Ishikawa (cell line): ENCODE data around the gene GSTO2.

Experiments
- CEBPB ChIP-seq: IDR thresholded peaks from 2 replicates; pipeline ENCODE4 v1.6.1; 2012
- CREB1 ChIP-seq: IDR thresholded peaks from 2 replicates; pipeline ENCODE4 v1.6.1; 2012; ENCODE audit warnings: low read depth
- EGR1 ChIP-seq: IDR thresholded peaks from 2 replicates; pipeline ENCODE4 v1.6.1; 2012
- EP300 ChIP-seq: IDR thresholded peaks from 2 replicates; pipeline ENCODE4 v1.6.1; 2012; ENCODE audit warnings: borderline replicate concordance
- FOXM1 ChIP-seq: IDR thresholded peaks from 2 replicates; pipeline ENCODE4 v1.6.1; 2012; ENCODE audit warnings: low read depth, borderline replicate concordance
- NFIC ChIP-seq: IDR thresholded peaks from 2 replicates; pipeline ENCODE4 v1.6.1; 2012
- RAD21 ChIP-seq: IDR thresholded peaks from 2 replicates; pipeline ENCODE4 v1.6.1; 2012; ENCODE audit warnings: low read depth
- TAF1 ChIP-seq: IDR thresholded peaks from 2 replicates; pipeline ENCODE4 v1.6.1; 2012; ENCODE audit warnings: low read depth, mild to moderate bottlenecking
- TCF12 ChIP-seq: IDR thresholded peaks from 2 replicates; pipeline ENCODE4 v1.6.1; 2012; ENCODE audit warnings: low read depth
- TEAD4 ChIP-seq: IDR thresholded peaks from 2 replicates; pipeline ENCODE4 v1.6.1; 2012
- USF1 ChIP-seq: IDR thresholded peaks from 2 replicates; pipeline ENCODE4 v1.6.1; 2012
- YY1 ChIP-seq: IDR thresholded peaks from 2 replicates; pipeline ENCODE4 v1.6.1; 2012; ENCODE audit warnings: low read depth
- ZBTB7A ChIP-seq: IDR thresholded peaks from 2 replicates; pipeline ENCODE4 v1.6.1; 2012; ENCODE audit warnings: low read depth
- TF ChIP-seq, protein P1 (sequence below): IDR thresholded peaks from 2 replicates; pipeline ENCODE4 v1.6.1; 2012
- TF ChIP-seq, protein P2 (sequence below): IDR thresholded peaks from 2 replicates; pipeline ENCODE4 v1.6.1; 2012; ENCODE audit warnings: low read depth, mild to moderate bottlenecking

GSTO2 gene

DNA sequence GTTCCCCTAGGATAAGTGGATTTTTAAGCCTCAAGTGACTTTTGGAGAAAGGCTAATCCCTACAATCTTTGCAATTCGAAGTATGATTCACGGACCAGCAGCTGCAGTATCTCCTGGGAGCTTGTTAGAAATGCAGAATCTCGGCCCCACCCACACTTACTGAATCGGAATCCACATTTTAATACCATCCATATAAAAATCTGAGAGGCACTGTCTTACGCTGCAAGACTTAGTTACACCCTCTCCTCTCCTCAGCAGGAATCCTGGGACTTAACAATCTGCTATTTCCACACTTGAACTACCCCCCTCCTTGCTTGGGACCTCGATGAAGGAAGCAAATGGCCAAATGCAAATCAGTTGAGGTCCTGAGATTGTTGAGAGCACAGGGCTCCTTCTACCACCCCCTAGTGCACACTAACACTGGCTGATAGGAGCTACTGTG, 48.3 kb downstream of the GSTO2 start:
- TF ChIP-seq TAF1 (no peak), CREB1 (no peak), EP300 (no peak), FOXM1 (no peak), CEBPB (no peak)

GRCh38 chr10:104317726-104318299, 48.8 kb downstream of the GSTO2 start:
- no peak for TF ChIP-seq TAF1
- TF ChIP-seq CREB1 = no peak
- no peak for TF ChIP-seq TCF12
- TF ChIP-seq RAD21 = no peak
- no peak for TF ChIP-seq FOXM1
- no peak for TF ChIP-seq NFIC
- no peak for TF ChIP-seq YY1
- no peak for TF ChIP-seq CEBPB
- TF ChIP-seq, protein P1, sequence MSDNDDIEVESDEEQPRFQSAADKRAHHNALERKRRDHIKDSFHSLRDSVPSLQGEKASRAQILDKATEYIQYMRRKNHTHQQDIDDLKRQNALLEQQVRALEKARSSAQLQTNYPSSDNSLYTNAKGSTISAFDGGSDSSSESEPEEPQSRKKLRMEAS = no peak
- TF ChIP-seq EP300 = no peak
- no peak for TF ChIP-seq EGR1

DNA sequence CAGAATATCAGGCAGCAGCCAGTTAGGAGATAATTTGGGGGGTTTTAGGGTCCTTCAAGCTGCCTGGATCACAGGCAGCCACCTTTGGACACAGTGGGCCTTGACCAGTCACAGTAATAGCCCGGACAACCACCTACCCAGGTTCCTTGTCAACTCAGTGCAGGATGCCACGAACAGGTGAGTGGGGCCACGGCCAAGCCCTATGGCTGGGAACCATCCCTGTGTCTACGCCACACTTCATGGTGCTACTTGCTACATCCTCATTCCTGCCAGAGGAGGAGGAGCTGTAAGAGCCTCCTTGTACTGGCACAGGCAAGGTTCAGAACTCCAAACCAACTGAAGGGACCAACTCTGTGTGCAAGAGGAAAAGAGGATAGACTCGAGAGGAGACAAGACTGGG, 49.3 kb downstream of the GSTO2 start:
- TF ChIP-seq RAD21 (no peak), TCF12 (no peak), FOXM1 (no peak), YY1 (no peak), TAF1 (no peak), TEAD4 (no peak), EGR1 (no peak), USF1 (no peak), ZBTB7A (no peak), EP300 (no peak), CEBPB (no peak), NFIC (no peak), CREB1 (no peak)
- TF ChIP-seq, protein P2, sequence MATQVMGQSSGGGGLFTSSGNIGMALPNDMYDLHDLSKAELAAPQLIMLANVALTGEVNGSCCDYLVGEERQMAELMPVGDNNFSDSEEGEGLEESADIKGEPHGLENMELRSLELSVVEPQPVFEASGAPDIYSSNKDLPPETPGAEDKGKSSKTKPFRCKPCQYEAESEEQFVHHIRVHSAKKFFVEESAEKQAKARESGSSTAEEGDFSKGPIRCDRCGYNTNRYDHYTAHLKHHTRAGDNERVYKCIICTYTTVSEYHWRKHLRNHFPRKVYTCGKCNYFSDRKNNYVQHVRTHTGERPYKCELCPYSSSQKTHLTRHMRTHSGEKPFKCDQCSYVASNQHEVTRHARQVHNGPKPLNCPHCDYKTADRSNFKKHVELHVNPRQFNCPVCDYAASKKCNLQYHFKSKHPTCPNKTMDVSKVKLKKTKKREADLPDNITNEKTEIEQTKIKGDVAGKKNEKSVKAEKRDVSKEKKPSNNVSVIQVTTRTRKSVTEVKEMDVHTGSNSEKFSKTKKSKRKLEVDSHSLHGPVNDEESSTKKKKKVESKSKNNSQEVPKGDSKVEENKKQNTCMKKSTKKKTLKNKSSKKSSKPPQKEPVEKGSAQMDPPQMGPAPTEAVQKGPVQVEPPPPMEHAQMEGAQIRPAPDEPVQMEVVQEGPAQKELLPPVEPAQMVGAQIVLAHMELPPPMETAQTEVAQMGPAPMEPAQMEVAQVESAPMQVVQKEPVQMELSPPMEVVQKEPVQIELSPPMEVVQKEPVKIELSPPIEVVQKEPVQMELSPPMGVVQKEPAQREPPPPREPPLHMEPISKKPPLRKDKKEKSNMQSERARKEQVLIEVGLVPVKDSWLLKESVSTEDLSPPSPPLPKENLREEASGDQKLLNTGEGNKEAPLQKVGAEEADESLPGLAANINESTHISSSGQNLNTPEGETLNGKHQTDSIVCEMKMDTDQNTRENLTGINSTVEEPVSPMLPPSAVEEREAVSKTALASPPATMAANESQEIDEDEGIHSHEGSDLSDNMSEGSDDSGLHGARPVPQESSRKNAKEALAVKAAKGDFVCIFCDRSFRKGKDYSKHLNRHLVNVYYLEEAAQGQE = no peak
- TF ChIP-seq, protein P1 = no peak

DNA sequence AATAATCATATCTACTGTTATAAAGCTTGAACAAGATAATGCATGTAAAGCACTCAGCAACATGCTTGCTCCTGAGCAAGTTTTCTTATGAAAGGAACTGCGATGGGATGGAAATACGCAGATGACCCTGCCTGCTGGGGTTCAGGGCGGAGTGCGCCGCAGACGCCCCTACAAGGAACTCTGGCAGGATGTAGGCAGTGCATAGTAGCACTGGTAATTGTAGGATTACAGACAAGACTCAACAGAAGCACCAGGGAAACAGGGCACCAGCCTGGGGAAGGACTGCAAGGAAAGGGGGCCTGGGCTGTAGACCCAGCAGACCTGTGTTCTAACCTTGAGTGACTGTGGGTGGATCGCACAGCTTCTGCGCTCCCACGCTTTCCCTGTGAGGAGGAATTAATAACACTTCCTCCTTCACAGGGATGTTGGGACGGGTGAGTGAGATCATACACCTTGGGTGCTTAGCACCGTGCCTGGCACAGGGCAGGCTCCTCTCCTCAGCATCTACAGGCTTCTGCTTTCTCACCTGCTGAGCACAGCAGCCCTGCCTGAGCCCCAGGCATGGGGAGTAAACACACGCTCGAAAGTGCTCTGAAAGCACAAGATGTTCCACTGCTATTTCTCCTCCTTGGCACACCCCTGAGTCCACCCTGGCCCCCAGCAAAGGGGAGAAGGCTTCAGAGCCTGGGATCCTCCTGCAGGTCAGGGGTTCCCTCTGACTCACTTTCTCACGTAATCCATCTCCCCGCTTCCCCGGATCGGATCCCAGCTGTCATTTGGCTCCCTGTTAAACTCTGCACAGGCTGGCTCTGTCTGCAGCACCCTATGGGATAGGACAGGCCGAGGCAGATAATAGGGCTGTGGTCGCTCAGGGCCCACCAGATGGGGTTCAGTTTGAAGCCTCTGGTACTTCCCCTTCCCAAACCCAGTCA, 50.1 kb downstream of the GSTO2 start:
- no peak for TF ChIP-seq YY1
- no peak for TF ChIP-seq RAD21
- TF ChIP-seq TCF12 = no peak
- TF ChIP-seq USF1 = no peak
- no peak for TF ChIP-seq EP300

DNA sequence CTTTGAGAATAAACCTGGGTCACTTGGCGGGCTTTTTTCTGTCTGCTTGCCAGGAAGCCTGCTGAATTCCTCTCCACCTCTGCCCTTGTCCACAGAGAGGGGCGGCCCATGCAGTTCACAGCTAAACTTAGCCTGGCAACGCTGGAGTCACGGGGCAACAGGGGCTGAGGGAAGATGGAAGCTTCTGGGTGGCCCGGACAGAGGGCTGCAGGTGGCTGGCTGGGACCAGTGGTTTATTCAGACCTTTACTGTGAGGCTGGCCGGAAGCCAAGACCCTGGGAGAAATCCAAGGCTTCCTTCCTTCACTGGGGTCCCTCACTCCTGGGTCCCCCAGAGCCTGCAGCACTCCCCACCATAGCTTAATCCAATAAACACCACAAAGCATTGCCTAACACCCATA, 52.2 kb downstream of the GSTO2 start:
- TF ChIP-seq TCF12 (no peak), USF1 (no peak), YY1 (no peak), TAF1 (no peak), RAD21 (no peak)
- TF ChIP-seq, protein P1 = no peak

DNA sequence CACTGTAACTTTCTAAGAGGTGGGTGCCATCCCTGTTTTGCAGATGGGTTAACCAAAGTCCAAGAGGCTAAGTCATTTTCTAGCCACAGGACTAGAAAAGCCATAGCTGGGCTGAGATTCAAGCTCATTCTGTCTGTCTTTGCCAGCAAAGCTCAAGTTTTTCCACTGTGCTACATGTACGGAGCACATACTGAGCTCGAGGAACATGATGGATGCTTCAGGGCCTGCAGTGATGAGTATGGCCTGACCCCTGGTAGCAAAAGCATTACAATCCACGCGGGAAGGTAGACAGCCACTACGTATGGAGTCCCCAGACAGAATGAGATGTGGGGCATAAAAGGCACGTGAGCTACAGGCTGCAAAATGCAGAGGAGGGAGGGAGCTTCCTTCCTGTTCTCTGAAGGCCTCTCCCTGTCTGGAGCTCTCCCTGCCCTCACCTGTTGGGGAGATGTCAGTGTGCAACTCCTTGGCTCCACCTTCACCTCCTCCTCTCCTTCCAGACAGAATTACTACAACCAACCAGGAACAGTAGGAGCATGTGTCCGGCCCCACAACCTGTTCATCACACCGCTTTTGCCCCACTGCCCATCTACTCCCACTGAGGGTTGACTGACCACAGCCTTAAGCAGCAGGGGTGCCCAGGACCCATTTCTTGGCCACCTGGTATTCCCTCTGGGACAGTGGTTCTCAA, 52.9 kb downstream of the GSTO2 start:
- TF ChIP-seq USF1 = no peak
- TF ChIP-seq, protein P2 = no peak
- no peak for TF ChIP-seq EP300
- no peak for TF ChIP-seq RAD21
- TF ChIP-seq FOXM1 = no peak
- TF ChIP-seq, protein P1 = no peak
- no peak for TF ChIP-seq CEBPB
- no peak for TF ChIP-seq TAF1
- TF ChIP-seq TCF12 = no peak
- TF ChIP-seq TEAD4 = no peak
- TF ChIP-seq YY1 = no peak
- no peak for TF ChIP-seq NFIC
- TF ChIP-seq EGR1 = no peak
- TF ChIP-seq CREB1 = no peak
- no peak for TF ChIP-seq ZBTB7A
